HepG2 (cell line): Measurements from ENCODE around the gene CASKIN1. TPM values are rescaled to one million over a fixed set of nuclear protein-coding genes. Genes with fewer than 3 reads are reported as not detected.

Experiments
- ATAC-seq: fragments of 200-7000 bp; cut with Tn5 transposase; 3 replicates; pipeline ENCODE4 v1.9.1; 2020; ENCODE audit warnings: mild to moderate bottlenecking, moderate library complexity
- BruUV-seq: library from RNA; stranded (reverse); fragments of 400-500 nt; replicated peaks from 2 replicates; lab custom pipeline; 2021; lab: Mats Ljungman, UMichigan
- CTCF ChIA-PET: fragments of 300-600 bp; formaldehyde crosslinking; extraction: SDS; loops from one replicate; lab custom pipeline; 2021; ENCODE audit warnings: low total read pairs, inconsistent platforms, low intra/inter-chr PET ratio; lab: Yijun Ruan, JAX
- POLR2A ChIA-PET: fragments of 350-600 bp; sonication (Branson Sonifier 250); formaldehyde crosslinking; loops from one replicate; lab custom pipeline; 2020; ENCODE audit warnings: antibody characterized with exemption, inconsistent platforms; lab: Yijun Ruan, JAX
- DNase-seq: peaks from one replicate; pipeline ENCODE4 v3.0.0-alpha.2; 2015; ENCODE audit warnings: low spot score
- FAIRE-seq: peaks from 3 replicates; lab custom pipeline; 2011; peaks lifted over from hg19 to GRCh38; lab: Jason Lieb, UNC
- H2AFZ ChIP-seq: one replicate; pipeline ENCODE4 v1.6.1; 2011; ENCODE audit warnings: low read length, inconsistent platforms
- H3K27ac ChIP-seq: fragments of 300-600 bp; 3 replicates; pipeline ENCODE4 v1.8.0; 2011; ENCODE audit warnings: mixed run types, mild to moderate bottlenecking, mixed read lengths, low read length, inconsistent platforms; ENCODE audit not compliant: insufficient read depth; ENCODE audit errors: extremely low read length
- H3K27me3 ChIP-seq, 2 experiments: fragments of 200-600 bp in 1 of 2; 2 replicates in 1 of 2; 3 replicates in 1 of 2; pipeline versions ENCODE4 v1.6.0 to v1.8.0; 2011; ENCODE audit warnings: low read length in 2 of 2, mild to moderate bottlenecking in 2 of 2, moderate library complexity in 2 of 2, inconsistent platforms in 1 of 2; ENCODE audit not compliant: insufficient read depth in 2 of 2, control insufficient read depth in 1 of 2
- H3K36me3 ChIP-seq, 2 experiments: fragments of 200-600 bp in 1 of 2; replicated peaks in 1 of 2; 2 replicates in 1 of 2; 3 replicates in 1 of 2; pipeline versions ENCODE4 v1.5.1 to v1.8.0; 2011; ENCODE audit warnings: low read length in 2 of 2, inconsistent platforms in 1 of 2; ENCODE audit not compliant: insufficient read depth in 2 of 2, control insufficient read depth in 1 of 2
- H3K4me1 ChIP-seq: 2 replicates; pipeline ENCODE4 v1.5.1; 2012; ENCODE audit warnings: low read length, inconsistent platforms; ENCODE audit not compliant: insufficient read depth
- H3K4me2 ChIP-seq: 2 replicates; pipeline ENCODE4 v1.6.0; 2011; ENCODE audit warnings: low read depth, low read length, inconsistent platforms
- H3K4me3 ChIP-seq, 3 experiments: fragments of 200-600 bp in 1 of 3; sonication (generic), shearing (Covaris generic) in 1 of 3; replicated peaks in 1 of 3; 2 replicates each; pipeline ENCODE4 v1.5.1; 2011 to 2016; ENCODE audit warnings: low read length in 3 of 3, inconsistent platforms in 2 of 3, low read depth in 2 of 3, mild to moderate bottlenecking in 2 of 3, control low read depth in 1 of 3, mixed read lengths in 1 of 3; ENCODE audit not compliant: insufficient read depth in 1 of 3
- H3K79me2 ChIP-seq: one replicate; pipeline ENCODE4 v1.6.1; 2011; ENCODE audit warnings: low read length, inconsistent platforms; ENCODE audit not compliant: insufficient read depth
- H3K9ac ChIP-seq: 2 replicates; pipeline ENCODE4 v1.6.0; 2011; ENCODE audit warnings: mild to moderate bottlenecking, low read depth, low read length, inconsistent platforms; ENCODE audit not compliant: insufficient read depth
- H3K9me3 ChIP-seq: 2 replicates; pipeline ENCODE4 v1.5.1; 2012; ENCODE audit warnings: mild to moderate bottlenecking, low read length
- H4K20me1 ChIP-seq: 2 replicates; pipeline ENCODE4 v1.6.0; 2011; ENCODE audit warnings: inconsistent platforms, mild to moderate bottlenecking, low read length, moderate library complexity; ENCODE audit not compliant: insufficient read depth
- ESRRA ChIP-seq: sonication (generic); formaldehyde crosslinking; IDR thresholded peaks from 2 replicates; pipeline ENCODE4 v1.5.1; 2020; ENCODE audit warnings: mild to moderate bottlenecking, low read depth, missing genetic modification reagents
- ETV6 ChIP-seq: sonication (generic); formaldehyde crosslinking; conservative IDR thresholded peaks from 2 replicates; pipeline ENCODE4 v1.4.0; 2020; ENCODE audit warnings: missing genetic modification reagents
- MZF1 ChIP-seq: sonication (generic); formaldehyde crosslinking; IDR thresholded peaks from 2 replicates; pipeline ENCODE4 v1.8.1; 2023; ENCODE audit warnings: mild to moderate bottlenecking, missing genetic modification reagents, borderline replicate concordance
- PLSCR1 ChIP-seq: sonication (generic); formaldehyde crosslinking; IDR thresholded peaks from 2 replicates; pipeline ENCODE4 v1.5.0; 2020; ENCODE audit warnings: missing genetic modification reagents, mild to moderate bottlenecking, borderline replicate concordance
- SAFB2 ChIP-seq: sonication (generic); formaldehyde crosslinking; IDR thresholded peaks from 2 replicates; pipeline ENCODE4 v1.5.1; 2020; ENCODE audit warnings: missing genetic modification reagents, low read depth, mild to moderate bottlenecking, borderline replicate concordance
- ZFP36L2 ChIP-seq: sonication (generic); formaldehyde crosslinking; IDR thresholded peaks from 2 replicates; pipeline ENCODE4 v1.4.0; 2020; ENCODE audit warnings: missing genetic modification reagents
- ZMAT3 ChIP-seq: sonication (generic); formaldehyde crosslinking; conservative IDR thresholded peaks from 2 replicates; pipeline ENCODE4 v1.7.0; 2021; ENCODE audit warnings: missing genetic modification reagents
- ZNF138 ChIP-seq: sonication (generic); formaldehyde crosslinking; IDR thresholded peaks from 2 replicates; pipeline ENCODE4 v1.5.0; 2020; ENCODE audit warnings: mild to moderate bottlenecking, low read depth, missing genetic modification reagents
- ZNF143 ChIP-seq: sonication (generic); formaldehyde crosslinking; IDR thresholded peaks from 2 replicates; pipeline ENCODE4 v1.4.0; 2020; ENCODE audit warnings: missing genetic modification reagents
- ZNF256 ChIP-seq: sonication (generic); formaldehyde crosslinking; conservative IDR thresholded peaks from 2 replicates; pipeline ENCODE4 v1.4.0; 2020; ENCODE audit warnings: missing genetic modification reagents
- ZNF468 ChIP-seq: sonication (generic); formaldehyde crosslinking; IDR thresholded peaks from 2 replicates; pipeline ENCODE4 v1.8.0; 2022; ENCODE audit warnings: mild to moderate bottlenecking, moderate library complexity, missing genetic modification reagents
- ZNF570 ChIP-seq: sonication (generic); formaldehyde crosslinking; IDR thresholded peaks from 2 replicates; pipeline ENCODE4 v1.4.0; 2020; ENCODE audit warnings: mild to moderate bottlenecking, missing genetic modification reagents, borderline replicate concordance
- ZNF619 ChIP-seq: sonication (generic); formaldehyde crosslinking; IDR thresholded peaks from 2 replicates; pipeline ENCODE4 v1.4.0; 2020; ENCODE audit warnings: mild to moderate bottlenecking, missing genetic modification reagents
- ZNF704 ChIP-seq: sonication (generic); formaldehyde crosslinking; IDR thresholded peaks from 2 replicates; pipeline ENCODE4 v1.8.1; 2023; ENCODE audit warnings: mild to moderate bottlenecking, inconsistent platforms, moderate library complexity, missing genetic modification reagents, borderline replicate concordance
- ZNF710 ChIP-seq: sonication (generic); formaldehyde crosslinking; IDR thresholded peaks from 2 replicates; pipeline ENCODE4 v1.5.0; 2020; ENCODE audit warnings: mild to moderate bottlenecking, missing genetic modification reagents, borderline replicate concordance
- ZNF777 ChIP-seq: sonication (generic); formaldehyde crosslinking; IDR thresholded peaks from 2 replicates; pipeline ENCODE4 v1.4.0; 2020; ENCODE audit warnings: missing genetic modification reagents
- WGBS: methylation state at CpG from one replicate; pipeline ENCODE4 v1.1.6; 2017; ENCODE audit warnings: low lambda C conversion rate; 5-methylcytosine and 5-hydroxymethylcytosine counted together
- in situ Hi-C: cut with HindIII; loops from 2 replicates; pipeline ENCODE4 v1.10.0; 2017; ENCODE audit warnings: low pct_unique_long_range_greater_than_20kb; ENCODE audit not compliant: extremely low pct_ligation_motif_present
- intact Hi-C: fragments of 100-400 bp; cut with micrococcal nuclease; formaldehyde crosslinking; loops from one replicate; pipeline ENCODE4 v1.10.0; 2022; ENCODE audit not compliant: unreplicated experiment
- polyA plus RNA-seq, 8 experiments: library from polyadenylated mRNA; depleted of rRNA in 3 of 8; stranded (reverse) in 7 of 8; unstranded in 1 of 8; fragments of >200 nt; fragmentation: Illumina TruSeq in 4 of 8; extraction: Trizol in 4 of 8; gene quantifications; 2 replicates each; pipeline versions ENCODE4 v1.2.1 to v1.2.3, GENCODE V29; 2011 to 2016; ENCODE audit warnings: low read depth in 4 of 8, missing spikeins in 1 of 8, mixed read lengths in 1 of 8; ENCODE audit not compliant: insufficient read depth in 1 of 8
- total RNA-seq, 5 experiments: library from RNA; depleted of rRNA; stranded (reverse); fragments of >200 nt; fragmentation: Illumina TruSeq; extraction: Trizol; gene quantifications; 2 replicates each; pipeline ENCODE4 v1.2.3, GENCODE V29; 2016; ENCODE audit warnings: low read depth in 1 of 5
- TF ChIP-seq, protein P1 (sequence below): sonication (generic); formaldehyde crosslinking; conservative IDR thresholded peaks from 2 replicates; pipeline ENCODE4 v1.8.1; 2023; ENCODE audit warnings: missing genetic modification reagents

CASKIN1 gene
- total and polyA plus RNA-seq, 2 of the 13 experiments (the other 11 are each of a cell fraction or from before 2014, with no cell fraction given): 1.2 to 2.2 TPM

GRCh38 chr16:2155091-2155950, 41.1 kb downstream of the CASKIN1 start, which contains the start of gene TRAF7:
TSS of gene TRAF7 (plus strand) at chr16:2155782. CDS start at chr16:2163921, 8,139 bp downstream.
- H3K9me3 ChIP-seq: no peaks in the 10 kb centered on the region
- ATAC-seq: peak; percentile 67
- FAIRE-seq: peak; percentile 99
- H3K27ac ChIP-seq: peak within 1 kb of the TSS; percentile 85
- H3K4me3 ChIP-seq: peak within 1 kb of the TSS; percentile 91 to 99 (median 98)
- peaks cover 68% of the 10 kb centered on the region for H4K20me1 ChIP-seq
- peaks cover 0 to 11% of the 10 kb centered on the region in 2 experiments; a peak in 4 of 5 replicates for H3K36me3 ChIP-seq
- H2AFZ ChIP-seq: no peak within 1 kb of the TSS
- H3K9ac ChIP-seq: peak within 1 kb of the TSS; percentile 99
- H3K79me2 ChIP-seq: peaks cover 63% of the 10 kb centered on the region
- no peaks in the 10 kb centered on the region; a peak in 1 of 5 replicates for H3K27me3 ChIP-seq
- BruUV-seq: no TSS peak
- WGBS: 0% methylated on average over 8 of the region's 94 CpGs
- peak within 1 kb of the TSS; percentile 97 for H3K4me2 ChIP-seq
- intact Hi-C loops: loop anchor here (1.0 kb wide), 1 partner anchor 320 kb away; the partner anchor contains the start of gene TBC1D24
- in situ Hi-C loops: no loop called here
- H3K4me1 ChIP-seq: peaks cover 74% of the 10 kb centered on the region
- CTCF ChIA-PET: no interaction called here
- peak; percentile 100 for DNase-seq
- POLR2A ChIA-PET: interaction anchor here (0.6 to 6.6 kb wide), 68 partner anchors 7 to 866 kb away, joined by 3 to 79 read pairs (median 6); partner anchors contain the start of genes BRICD5, ECI1, FAHD1 and GFER
- TF ChIP-seq ZFP36L2 (CRISPR knock-in tag) (no peak), ZNF468 (CRISPR knock-in tag) (0 out of 2 replicates have a peak, but pooled peaks have one; percentile 56), PLSCR1 (CRISPR knock-in tag) (no peak), SAFB2 (CRISPR knock-in tag) (no peak), ETV6 (CRISPR knock-in tag) (0 out of 2 replicates have a peak, but pooled peaks have one; percentile 78), ZNF570 (no peak), ESRRA (peak; percentile 32; the same call in 1 of the 2 replicates), MZF1 (CRISPR knock-in tag) (0 out of 2 replicates have a peak, but pooled peaks have one; percentile 39), ZNF143 (CRISPR knock-in tag) (peak; percentile 96), ZMAT3 (CRISPR knock-in tag) (peak; percentile 81; the same call in 1 of the 2 replicates), ZNF710 (CRISPR knock-in tag) (peak; percentile 62; the same call in 1 of the 2 replicates), ZNF777 (CRISPR knock-in tag) (0 out of 2 replicates have a peak, but pooled peaks have one; percentile 21), ZNF619 (CRISPR knock-in tag) (no peak), ZNF138 (CRISPR knock-in tag) (no peak; the same call in 1 of the 2 replicates), ZNF256 (CRISPR knock-in tag) (no peak), ZNF704 (CRISPR knock-in tag) (0 out of 2 replicates have a peak, but pooled peaks have one; percentile 63)
- TF ChIP-seq, protein P1, sequence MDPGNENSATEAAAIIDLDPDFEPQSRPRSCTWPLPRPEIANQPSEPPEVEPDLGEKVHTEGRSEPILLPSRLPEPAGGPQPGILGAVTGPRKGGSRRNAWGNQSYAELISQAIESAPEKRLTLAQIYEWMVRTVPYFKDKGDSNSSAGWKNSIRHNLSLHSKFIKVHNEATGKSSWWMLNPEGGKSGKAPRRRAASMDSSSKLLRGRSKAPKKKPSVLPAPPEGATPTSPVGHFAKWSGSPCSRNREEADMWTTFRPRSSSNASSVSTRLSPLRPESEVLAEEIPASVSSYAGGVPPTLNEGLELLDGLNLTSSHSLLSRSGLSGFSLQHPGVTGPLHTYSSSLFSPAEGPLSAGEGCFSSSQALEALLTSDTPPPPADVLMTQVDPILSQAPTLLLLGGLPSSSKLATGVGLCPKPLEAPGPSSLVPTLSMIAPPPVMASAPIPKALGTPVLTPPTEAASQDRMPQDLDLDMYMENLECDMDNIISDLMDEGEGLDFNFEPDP (CRISPR knock-in tag): 0 out of 2 replicates have a peak, but pooled peaks have one; percentile 82
